GM12874 (cell line): ENCODE data around the gene MAP2K4.

Experiments used
- TF ChIP-seq, protein P1 (sequence below): IDR thresholded peaks from 2 replicates; pipeline ENCODE4 v1.5.1; 2011; ENCODE audit warnings: low read depth, mild to moderate bottlenecking, control low read depth, low read length, moderate library complexity; ENCODE audit not compliant: insufficient read depth

Gene MAP2K4

GRCh38 chr17:12074346-12074745, 53.7 kb downstream of the MAP2K4 start:
- TF ChIP-seq, protein P1, sequence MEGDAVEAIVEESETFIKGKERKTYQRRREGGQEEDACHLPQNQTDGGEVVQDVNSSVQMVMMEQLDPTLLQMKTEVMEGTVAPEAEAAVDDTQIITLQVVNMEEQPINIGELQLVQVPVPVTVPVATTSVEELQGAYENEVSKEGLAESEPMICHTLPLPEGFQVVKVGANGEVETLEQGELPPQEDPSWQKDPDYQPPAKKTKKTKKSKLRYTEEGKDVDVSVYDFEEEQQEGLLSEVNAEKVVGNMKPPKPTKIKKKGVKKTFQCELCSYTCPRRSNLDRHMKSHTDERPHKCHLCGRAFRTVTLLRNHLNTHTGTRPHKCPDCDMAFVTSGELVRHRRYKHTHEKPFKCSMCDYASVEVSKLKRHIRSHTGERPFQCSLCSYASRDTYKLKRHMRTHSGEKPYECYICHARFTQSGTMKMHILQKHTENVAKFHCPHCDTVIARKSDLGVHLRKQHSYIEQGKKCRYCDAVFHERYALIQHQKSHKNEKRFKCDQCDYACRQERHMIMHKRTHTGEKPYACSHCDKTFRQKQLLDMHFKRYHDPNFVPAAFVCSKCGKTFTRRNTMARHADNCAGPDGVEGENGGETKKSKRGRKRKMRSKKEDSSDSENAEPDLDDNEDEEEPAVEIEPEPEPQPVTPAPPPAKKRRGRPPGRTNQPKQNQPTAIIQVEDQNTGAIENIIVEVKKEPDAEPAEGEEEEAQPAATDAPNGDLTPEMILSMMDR, result no peak

DNA sequence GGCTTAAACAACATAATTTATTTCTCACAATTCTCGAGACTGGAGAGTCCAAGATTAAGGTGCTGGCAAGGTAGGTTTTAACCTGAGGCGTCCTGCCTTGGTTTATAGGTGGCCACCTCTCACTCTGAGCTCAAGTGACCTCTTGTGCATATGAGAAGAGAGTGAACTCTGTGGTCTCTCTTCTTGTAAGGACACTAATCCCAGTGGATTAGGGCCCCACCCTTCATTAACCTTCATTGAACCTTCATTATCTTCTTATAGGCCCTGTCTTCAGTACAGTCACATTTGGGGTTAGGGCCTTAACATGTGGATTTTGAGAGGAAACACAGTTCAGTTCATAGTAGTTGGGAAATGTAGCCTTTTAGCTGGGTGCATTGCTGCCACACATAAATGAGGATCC, 57.1 kb downstream of the MAP2K4 start:
- TF ChIP-seq, protein P1, result no peak

DNA sequence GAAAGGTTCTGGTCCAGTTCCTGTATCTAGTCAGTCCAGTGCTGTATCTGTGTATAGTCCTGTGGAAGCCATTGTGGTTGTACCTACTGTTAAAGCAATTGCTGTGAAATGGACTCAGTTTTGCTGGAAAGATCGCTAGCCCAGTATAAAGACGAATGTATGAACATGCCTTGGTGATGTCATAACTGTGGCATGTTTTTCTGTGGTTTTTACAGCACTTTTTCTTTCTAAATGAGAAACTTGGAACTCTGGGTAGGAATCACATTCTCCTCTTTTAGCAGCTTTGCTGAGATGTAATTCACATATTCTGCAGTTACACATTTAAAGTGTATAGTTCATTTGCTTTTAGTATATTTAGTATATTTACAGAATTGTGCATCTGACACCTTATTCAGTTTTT, 58.1 kb downstream of the MAP2K4 start:
- TF ChIP-seq, protein P1, result no peak

DNA sequence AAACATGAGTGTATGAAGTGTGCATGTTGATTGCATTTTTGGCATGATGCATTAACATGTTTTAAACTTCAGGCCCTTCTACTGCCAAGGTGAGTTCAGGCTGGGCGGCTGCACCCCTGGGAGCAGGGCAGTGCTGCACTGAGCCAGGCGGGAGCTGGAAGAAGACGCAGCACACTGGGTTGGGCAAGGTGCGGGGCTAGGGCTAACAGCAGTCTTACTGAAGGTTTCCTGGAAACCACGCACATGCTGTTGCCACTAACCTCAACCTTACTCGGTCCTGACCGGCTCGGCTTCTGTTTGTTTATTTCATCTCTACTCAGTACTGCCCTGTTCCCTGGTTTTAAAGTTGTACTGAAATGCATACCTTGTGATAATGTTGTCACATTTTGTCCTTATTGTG, 61.0 kb downstream of the MAP2K4 start:
- TF ChIP-seq, protein P1, result no peak

- TF ChIP-seq, protein P1, result no peak
Observed at GRCh38 chr17:12085076-12085949, 64.6 kb downstream of the MAP2K4 start.

DNA sequence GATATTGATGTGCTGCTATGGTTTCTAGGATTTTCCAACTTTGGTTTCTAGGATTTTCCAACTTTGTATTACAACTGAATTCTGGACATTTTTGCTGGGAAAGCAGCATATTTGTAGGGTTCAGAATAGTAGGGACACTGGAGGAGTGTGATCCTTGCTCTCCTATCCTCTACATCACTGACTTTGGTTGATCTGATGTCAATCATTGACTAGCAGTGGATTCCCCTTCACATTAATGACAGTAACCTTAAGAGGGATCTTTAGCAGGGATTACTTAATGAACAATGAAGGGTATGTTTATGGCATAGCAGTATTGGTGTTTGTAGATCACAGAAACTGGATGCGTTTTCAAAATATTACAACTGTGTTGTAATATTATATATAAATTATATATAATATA, 67.4 kb downstream of the MAP2K4 start:
- TF ChIP-seq, protein P1, result no peak

GRCh38 chr17:12089809-12090384, 69.2 kb downstream of the MAP2K4 start:
- TF ChIP-seq, protein P1, result no peak
